ENCODE data around the gene AATK. TPM values are rescaled to one million over a fixed set of nuclear protein-coding genes. Genes with fewer than 3 reads are reported as not detected.

AATK gene
- total RNA-seq, 1 donor from 2014 or later, result 7.7 TPM

GRCh38 chr17:81126281-81127132, 39.5 kb downstream of the AATK start:
- H3K4me3 Mint-ChIP-seq (ENCODE audit: unreplicated experiment), result no peak overlapping the region
- no peak for DNase-seq (ENCODE audit: low spot score)

GRCh38 chr17:81125573-81126081, 40.4 kb downstream of the AATK start:
- DNase-seq (ENCODE audit: low spot score), result no peak
- no peak overlapping the region for H3K27ac Mint-ChIP-seq (ENCODE audit: unreplicated experiment)
- H3K36me3 Mint-ChIP-seq (ENCODE audit: low read depth, unreplicated experiment), result no peaks in the 10 kb centered on the region
- H3K27me3 Mint-ChIP-seq (ENCODE audit: unreplicated experiment), result peaks cover 6% of the 10 kb centered on the region
- no peaks in the 10 kb centered on the region for H3K4me1 Mint-ChIP-seq (ENCODE audit: unreplicated experiment)
- no peaks in the 10 kb centered on the region for H3K9me3 Mint-ChIP-seq (ENCODE audit: unreplicated experiment)
- H3K4me3 Mint-ChIP-seq (ENCODE audit: unreplicated experiment), result no peak overlapping the region
- no peak for TF ChIP-seq CTCF (IDR thresholded peaks at IDR 0.05; ENCODE audit: unreplicated experiment)

More at GRCh38 chr17:81126281-81127132, 39.5 kb downstream of the AATK start:
- no peak for TF ChIP-seq CTCF (IDR thresholded peaks at IDR 0.05; ENCODE audit: unreplicated experiment)
- Mint-ChIP-seq H3K27ac (ENCODE audit: unreplicated experiment) (no peak overlapping the region), H3K4me1 (ENCODE audit: unreplicated experiment) (no peaks in the 10 kb centered on the region), H3K36me3 (ENCODE audit: low read depth, unreplicated experiment) (no peaks in the 10 kb centered on the region), H3K9me3 (ENCODE audit: unreplicated experiment) (no peaks in the 10 kb centered on the region), H3K27me3 (ENCODE audit: unreplicated experiment) (peaks cover 1% of the 10 kb centered on the region)

DNA sequence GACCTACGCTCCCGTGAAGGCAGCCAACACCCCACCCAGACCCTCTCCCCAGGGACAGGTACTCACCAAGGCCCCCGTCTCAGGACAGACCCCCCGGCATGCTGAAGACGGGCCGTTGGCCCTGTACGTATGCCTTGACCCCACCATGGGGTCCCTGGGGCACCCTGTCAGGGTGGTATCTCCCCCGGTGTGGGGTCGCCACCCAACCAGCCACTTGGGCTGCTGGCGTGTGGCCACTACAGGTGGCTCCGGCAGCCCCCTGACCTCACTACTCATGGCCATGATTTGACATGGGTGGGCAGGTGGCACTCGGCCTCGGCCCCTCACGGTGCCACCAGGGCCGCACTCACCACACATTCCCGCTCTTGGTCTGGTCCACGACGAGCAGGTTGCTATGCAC, 41.6 kb downstream of the AATK start:
- Mint-ChIP-seq H3K9me3 (ENCODE audit: unreplicated experiment) (no peaks in the 10 kb centered on the region), H3K36me3 (ENCODE audit: low read depth, unreplicated experiment) (no peaks in the 10 kb centered on the region), H3K4me3 (ENCODE audit: unreplicated experiment) (no peak overlapping the region), H3K27me3 (ENCODE audit: unreplicated experiment) (peaks cover 6% of the 10 kb centered on the region), H3K4me1 (ENCODE audit: unreplicated experiment) (no peaks in the 10 kb centered on the region), H3K27ac (ENCODE audit: unreplicated experiment) (no peak overlapping the region)
- no peak for TF ChIP-seq CTCF (IDR thresholded peaks at IDR 0.05; ENCODE audit: unreplicated experiment)
- no peak for DNase-seq (ENCODE audit: low spot score)

DNA sequence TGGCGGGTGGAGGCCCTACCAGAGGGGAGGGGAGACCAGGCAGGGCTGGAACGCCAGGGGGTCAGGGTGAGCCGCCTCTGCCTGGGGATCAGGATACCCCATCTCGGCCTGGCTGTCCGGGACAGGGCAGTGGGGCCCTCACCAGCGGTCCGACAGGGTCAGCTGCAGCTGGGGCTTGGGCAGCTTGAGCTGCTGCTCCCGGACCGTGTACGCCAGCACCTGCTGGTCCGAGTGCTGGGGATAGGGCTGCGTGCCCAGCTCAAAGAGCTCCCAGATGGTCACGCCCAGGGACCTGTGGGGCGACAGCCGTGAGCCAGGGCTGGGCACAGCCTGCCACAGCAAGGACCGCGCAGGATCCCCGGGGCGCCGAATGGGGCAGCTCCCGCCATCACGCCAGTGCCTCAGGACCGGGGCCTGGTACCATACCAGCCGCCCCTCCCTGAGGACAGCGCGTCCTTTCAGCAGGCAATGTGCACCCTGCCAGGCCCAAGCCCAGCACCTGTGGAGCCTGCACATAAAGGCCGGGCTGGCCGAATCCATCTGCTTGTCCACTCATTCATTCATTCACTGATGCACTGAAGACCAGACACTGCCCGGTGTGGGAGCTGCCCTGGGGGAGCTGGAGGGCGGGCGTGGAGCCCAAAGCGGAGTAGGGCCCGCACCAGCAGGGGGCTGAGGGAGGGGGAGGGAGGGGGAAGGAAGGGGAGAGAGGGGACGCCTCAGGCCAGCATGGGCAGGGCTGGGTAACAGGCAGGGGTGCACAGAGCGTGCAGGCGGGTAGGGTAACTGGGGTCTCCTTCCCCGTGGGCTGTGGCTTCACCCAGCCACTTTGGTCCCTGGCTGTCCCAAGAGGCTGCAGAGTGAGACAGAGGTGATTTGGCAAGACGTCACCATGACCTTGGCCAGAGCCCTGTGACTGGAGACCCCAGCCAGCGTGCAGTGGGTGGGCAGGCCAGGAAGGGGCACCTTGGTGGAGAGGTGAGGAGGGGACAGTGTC, 42.7 kb downstream of the AATK start:
- no peaks in the 10 kb centered on the region for H3K9me3 Mint-ChIP-seq (ENCODE audit: unreplicated experiment)
- H3K27me3 Mint-ChIP-seq (ENCODE audit: unreplicated experiment), result peaks cover 6% of the 10 kb centered on the region
- no peak for TF ChIP-seq CTCF (IDR thresholded peaks at IDR 0.05; ENCODE audit: unreplicated experiment)
- no peak overlapping the region for H3K4me3 Mint-ChIP-seq (ENCODE audit: unreplicated experiment)
- no peaks in the 10 kb centered on the region for H3K36me3 Mint-ChIP-seq (ENCODE audit: low read depth, unreplicated experiment)
- H3K4me1 Mint-ChIP-seq (ENCODE audit: unreplicated experiment), result peaks cover 3% of the 10 kb centered on the region
- H3K27ac Mint-ChIP-seq (ENCODE audit: unreplicated experiment), result no peak overlapping the region
- no peak for DNase-seq (ENCODE audit: low spot score)
